HG02852 (cell line): ENCODE data around the gene CFAP20DC.
"Not testable (repeated sequence)": the region's sequence is repeated elsewhere in the genome, so short reads cannot be mapped to it uniquely, and the experiment has no call there.

Experiments
- ATAC-seq: cut with Tn5 transposase; IDR thresholded peaks from one replicate; pipeline ENCODE4 v1.9.1; 2021; ENCODE audit warnings: mild to moderate bottlenecking, moderate library complexity; ENCODE audit not compliant: unreplicated experiment

CFAP20DC gene

GRCh38 chr3:58967866-58968265, 82.0 kb downstream of the CFAP20DC start:
- ATAC-seq: not testable (repeated sequence)

GRCh38 chr3:58965865-58966264, 84.0 kb downstream of the CFAP20DC start:
- ATAC-seq: no peak

- ATAC-seq: no peak
Observed at GRCh38 chr3:58963928-58964503, 85.8 kb downstream of the CFAP20DC start.

GRCh38 chr3:58962816-58963215, 87.0 kb downstream of the CFAP20DC start:
- ATAC-seq: no peak

DNA sequence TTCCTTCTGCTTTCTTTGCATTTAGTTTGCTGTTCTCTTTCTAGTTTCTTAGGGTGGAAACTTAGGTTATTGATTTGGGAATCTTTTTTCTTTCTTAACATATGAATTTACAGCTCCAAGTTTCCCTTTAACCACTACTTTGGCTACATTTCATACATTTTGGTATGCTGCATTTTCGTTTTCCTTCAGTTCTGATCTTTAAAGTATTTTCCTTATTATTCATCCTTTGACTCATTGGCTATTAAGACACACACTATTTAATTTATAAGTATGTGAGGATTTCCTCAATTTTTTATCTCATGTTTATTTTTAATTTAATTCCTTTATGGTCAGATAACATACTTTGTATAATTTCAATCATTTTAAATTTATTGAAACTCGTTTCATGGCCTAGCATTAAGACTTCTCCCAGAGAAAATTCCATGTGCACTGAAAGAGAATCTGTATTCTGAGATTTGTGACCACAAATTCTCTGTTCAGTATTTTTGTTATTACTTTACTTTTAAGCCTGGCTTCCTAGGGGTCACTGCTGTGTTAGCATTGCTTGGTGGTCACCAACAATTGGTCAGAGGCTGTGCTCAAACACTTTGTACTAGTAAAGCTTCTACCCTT, 87.7 kb downstream of the CFAP20DC start:
- no peak for ATAC-seq

- ATAC-seq: no peak
Observed at GRCh38 chr3:58955308-58955707, 94.5 kb downstream of the CFAP20DC start.

DNA sequence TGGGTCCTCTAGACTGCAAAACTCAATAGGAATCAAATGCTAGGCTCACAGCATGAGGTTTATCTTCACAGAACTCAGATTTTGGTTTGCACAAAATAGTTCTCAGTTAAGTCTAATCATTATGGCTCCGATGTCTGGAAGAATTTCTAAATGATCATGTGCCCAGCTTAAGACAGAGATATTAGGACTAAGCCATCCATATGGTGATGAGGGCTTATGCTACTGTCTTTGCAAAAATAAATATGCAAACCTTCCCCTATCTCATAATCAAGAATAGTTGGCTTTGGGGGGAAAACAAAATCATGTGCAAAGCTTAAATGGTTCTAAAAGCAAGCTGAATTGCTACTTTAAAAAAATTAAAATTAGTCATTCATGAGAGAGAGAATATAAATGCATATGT, 96.5 kb downstream of the CFAP20DC start:
- ATAC-seq: no peak

- ATAC-seq: no peak
Observed at GRCh38 chr3:58952128-58952917, 97.5 kb downstream of the CFAP20DC start.

DNA sequence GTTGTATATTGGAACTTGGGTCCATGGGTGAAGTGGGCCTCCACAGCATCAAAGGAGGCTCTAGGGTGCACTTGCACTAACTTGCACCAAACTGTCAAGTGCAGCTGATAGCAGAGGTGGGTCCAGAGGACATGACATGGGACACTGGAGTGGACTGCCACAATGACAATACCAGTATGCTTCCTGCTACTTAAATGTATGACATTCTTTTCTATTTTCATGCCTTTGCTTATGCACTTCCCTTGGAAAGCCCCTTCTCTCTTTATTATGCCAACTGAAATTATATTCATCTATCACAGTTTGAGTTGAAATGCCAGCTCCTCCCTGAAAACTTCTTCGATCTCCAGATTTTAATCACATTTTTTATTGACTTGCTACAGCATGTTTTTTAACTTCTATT, 101.8 kb downstream of the CFAP20DC start:
- ATAC-seq: no peak

DNA sequence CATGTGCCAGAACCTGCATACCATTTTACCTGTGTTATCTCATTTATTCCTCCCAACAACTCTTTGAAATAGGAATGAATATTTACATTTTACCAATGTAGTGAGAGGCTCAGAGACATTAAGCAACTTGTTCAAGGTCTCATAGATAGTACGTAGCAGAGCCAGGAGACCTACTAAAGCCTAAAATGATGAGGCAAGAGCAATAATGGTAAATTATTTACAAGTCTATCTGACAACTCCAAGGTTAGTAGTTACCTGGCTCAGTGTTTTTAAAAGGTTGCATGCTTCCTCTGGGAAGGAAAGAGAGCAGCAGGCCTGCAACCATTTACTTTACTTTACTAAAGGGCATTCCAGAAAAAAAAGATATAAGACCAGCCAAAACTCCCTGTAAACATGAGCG, 103.0 kb downstream of the CFAP20DC start:
- no peak for ATAC-seq

- no peak for ATAC-seq
Observed at GRCh38 chr3:58938057-58938456, 111.8 kb downstream of the CFAP20DC start.

GRCh38 chr3:58924578-58924977, 125.2 kb downstream of the CFAP20DC start:
- ATAC-seq: no peak

DNA sequence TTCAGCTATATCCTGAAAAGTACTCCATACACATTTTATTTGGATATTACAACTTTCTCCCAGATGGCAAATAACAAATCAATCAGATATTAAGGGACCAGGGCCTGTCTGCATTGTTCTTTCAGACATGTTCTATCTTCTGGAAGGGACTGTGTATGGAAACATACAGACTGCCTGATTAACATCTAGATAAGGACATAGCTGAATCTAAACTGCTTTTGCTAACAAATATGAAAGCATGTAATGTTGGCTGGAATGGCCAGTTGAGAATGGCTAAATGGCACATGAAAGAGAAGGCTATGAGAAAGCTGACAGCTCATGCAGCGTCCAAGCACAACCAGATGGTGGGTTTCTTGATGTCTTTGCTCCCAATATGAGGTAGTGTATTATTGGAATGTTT, 149.4 kb downstream of the CFAP20DC start:
- ATAC-seq: no peak

GRCh38 chr3:58899953-58900298, 149.9 kb downstream of the CFAP20DC start:
- peak; percentile 11 for ATAC-seq

GRCh38 chr3:58899159-58899952, 150.5 kb downstream of the CFAP20DC start:
- peak; percentile 85 for ATAC-seq

DNA sequence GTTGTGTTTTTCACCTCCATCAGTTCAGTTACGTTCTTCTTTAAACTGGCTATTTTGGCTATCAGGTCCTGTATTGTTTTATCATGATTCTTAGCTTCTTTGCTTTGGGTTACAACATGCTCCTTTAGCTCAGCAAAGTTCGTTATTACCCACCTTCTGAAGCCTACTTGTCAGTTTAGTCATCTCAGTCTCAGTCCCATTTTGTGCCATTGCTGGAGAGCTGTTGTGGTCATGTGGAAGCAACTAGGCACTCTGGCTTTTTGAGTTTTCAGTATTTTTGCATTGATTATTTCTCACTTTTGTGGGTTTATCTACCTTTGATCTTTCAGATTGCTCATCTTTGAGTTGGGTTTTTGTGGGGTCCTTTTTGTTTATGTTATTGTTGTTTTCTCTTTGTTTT, 151.3 kb downstream of the CFAP20DC start:
- no peak for ATAC-seq

- ATAC-seq: no peak
Observed at GRCh38 chr3:58897646-58898045, 152.2 kb downstream of the CFAP20DC start.

- ATAC-seq: not testable (repeated sequence)
Observed at GRCh38 chr3:58895678-58896077, 154.1 kb downstream of the CFAP20DC start.

DNA sequence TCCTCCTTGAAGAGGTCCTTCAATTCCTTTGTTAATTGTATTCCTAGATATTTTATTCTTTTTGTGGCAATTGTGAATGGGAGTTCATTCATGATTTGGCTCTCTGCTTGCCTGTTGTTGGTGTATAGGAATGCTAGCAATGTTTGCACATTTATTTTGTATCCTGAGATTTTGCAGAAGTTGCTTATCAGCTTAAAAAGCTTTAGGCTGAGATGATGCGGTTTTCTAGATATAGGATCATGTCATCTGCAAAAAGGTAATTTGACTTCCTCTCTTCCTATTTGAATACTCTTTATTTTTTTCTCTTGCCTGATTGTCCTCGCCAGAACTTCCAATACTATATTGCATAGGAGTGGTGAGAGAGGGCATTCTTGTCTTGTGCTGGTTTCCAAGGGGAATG, 157.3 kb downstream of the CFAP20DC start:
- ATAC-seq: not testable (repeated sequence)

- no peak for ATAC-seq
Observed at GRCh38 chr3:58888087-58888486, 161.7 kb downstream of the CFAP20DC start.

- no peak for ATAC-seq
Observed at GRCh38 chr3:58884453-58884852, 165.4 kb downstream of the CFAP20DC start.
